Calu3 (cell line): Measurements from ENCODE around the gene LYRM9. TPM values are rescaled to one million over a fixed set of nuclear protein-coding genes. Genes with fewer than 3 reads are reported as not detected.

ENCODE experiments used
- BruUV-seq: library from RNA; stranded (reverse); fragments of 400-500 nt; replicated peaks from 2 replicates; lab custom pipeline; 2021; lab: Mats Ljungman, UMichigan
- CTCF ChIA-PET: fragments of 300-600 bp; sonication (Branson Sonifier 250); formaldehyde crosslinking; loops from one replicate; lab custom pipeline; 2022; ENCODE audit warnings: antibody characterized with exemption; lab: Charles Lee
- DNase-seq: peaks from one replicate; pipeline ENCODE4 v3.0.0; 2022
- H3K27ac Mint-ChIP-seq: one replicate; pipeline ENCODE4 v1.8.0; 2022; ENCODE audit warnings: mixed read lengths; ENCODE audit not compliant: unreplicated experiment
- H3K27me3 Mint-ChIP-seq: one replicate; pipeline ENCODE4 v1.8.0; 2022; ENCODE audit warnings: mixed read lengths; ENCODE audit not compliant: unreplicated experiment
- H3K36me3 Mint-ChIP-seq: one replicate; pipeline ENCODE4 v1.8.0; 2022; ENCODE audit warnings: mild to moderate bottlenecking, moderate library complexity, mixed read lengths; ENCODE audit not compliant: insufficient read depth, unreplicated experiment
- H3K4me1 Mint-ChIP-seq: one replicate; pipeline ENCODE4 v1.8.0; 2022; ENCODE audit warnings: mild to moderate bottlenecking, low read depth, mixed read lengths; ENCODE audit not compliant: unreplicated experiment
- H3K4me3 Mint-ChIP-seq: one replicate; pipeline ENCODE4 v1.8.0; 2022; ENCODE audit warnings: mild to moderate bottlenecking, low read depth, moderate library complexity, mixed read lengths; ENCODE audit not compliant: unreplicated experiment
- H3K9me3 Mint-ChIP-seq: one replicate; pipeline ENCODE4 v1.8.0; 2022; ENCODE audit warnings: low read depth, mixed read lengths; ENCODE audit not compliant: unreplicated experiment
- intact Hi-C: fragments of 100-400 bp; cut with micrococcal nuclease; formaldehyde crosslinking; loops from one replicate; pipeline ENCODE4 v1.10.0; 2022; ENCODE audit not compliant: unreplicated experiment
- total RNA-seq: library from RNA; stranded (reverse); gene quantifications from 2 replicates; pipeline ENCODE4 v1.2.3, GENCODE V29; 2022
- TF ChIP-seq, protein P1 (sequence below): fragments of 200-600 bp; IDR thresholded peaks from one replicate; pipeline ENCODE4 v1.8.0; 2022; ENCODE audit warnings: antibody characterized with exemption; ENCODE audit not compliant: unreplicated experiment

LYRM9 gene
- total RNA-seq, 1 experiment from 2014 or later: 1.7 TPM

DNA sequence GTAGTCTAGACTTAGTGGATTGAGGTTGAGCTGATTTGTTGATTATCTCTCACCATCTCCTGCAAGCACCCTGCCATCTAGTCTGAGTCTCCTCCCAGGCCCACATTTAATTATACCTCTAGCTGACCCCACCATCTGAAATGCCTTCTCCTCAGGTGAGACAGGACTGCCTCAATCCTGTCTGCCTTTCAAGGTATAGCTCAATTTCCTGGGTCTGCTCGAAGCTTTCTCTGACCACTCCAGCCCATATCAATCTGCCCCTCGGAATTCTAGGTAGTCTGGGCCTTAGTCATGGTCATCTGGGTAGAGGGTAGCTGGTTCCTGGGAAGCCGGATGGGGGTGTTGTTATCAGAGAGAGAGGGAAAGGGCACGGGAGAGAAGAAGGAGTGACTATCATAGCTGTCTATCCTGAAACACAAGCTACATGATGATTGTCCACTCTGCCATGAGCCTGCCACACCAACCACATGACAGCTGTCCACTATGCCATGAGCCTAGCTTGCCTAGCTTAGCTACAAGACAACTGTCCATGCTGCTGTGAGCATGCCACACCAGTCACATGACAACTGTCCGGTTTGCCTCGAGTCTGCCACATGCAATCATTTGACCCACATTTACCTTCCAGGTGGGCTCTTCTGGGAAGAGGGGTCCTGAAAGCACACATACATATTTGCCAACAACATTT is 34.4 kb downstream of the LYRM9 start:
- no peaks in the 10 kb centered on the region for H3K36me3 Mint-ChIP-seq
- no peaks in the 10 kb centered on the region for H3K4me1 Mint-ChIP-seq
- TF ChIP-seq, protein P1, sequence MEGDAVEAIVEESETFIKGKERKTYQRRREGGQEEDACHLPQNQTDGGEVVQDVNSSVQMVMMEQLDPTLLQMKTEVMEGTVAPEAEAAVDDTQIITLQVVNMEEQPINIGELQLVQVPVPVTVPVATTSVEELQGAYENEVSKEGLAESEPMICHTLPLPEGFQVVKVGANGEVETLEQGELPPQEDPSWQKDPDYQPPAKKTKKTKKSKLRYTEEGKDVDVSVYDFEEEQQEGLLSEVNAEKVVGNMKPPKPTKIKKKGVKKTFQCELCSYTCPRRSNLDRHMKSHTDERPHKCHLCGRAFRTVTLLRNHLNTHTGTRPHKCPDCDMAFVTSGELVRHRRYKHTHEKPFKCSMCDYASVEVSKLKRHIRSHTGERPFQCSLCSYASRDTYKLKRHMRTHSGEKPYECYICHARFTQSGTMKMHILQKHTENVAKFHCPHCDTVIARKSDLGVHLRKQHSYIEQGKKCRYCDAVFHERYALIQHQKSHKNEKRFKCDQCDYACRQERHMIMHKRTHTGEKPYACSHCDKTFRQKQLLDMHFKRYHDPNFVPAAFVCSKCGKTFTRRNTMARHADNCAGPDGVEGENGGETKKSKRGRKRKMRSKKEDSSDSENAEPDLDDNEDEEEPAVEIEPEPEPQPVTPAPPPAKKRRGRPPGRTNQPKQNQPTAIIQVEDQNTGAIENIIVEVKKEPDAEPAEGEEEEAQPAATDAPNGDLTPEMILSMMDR: no peak
- H3K9me3 Mint-ChIP-seq: peaks cover 2% of the 10 kb centered on the region
- CTCF ChIA-PET: no interaction called here
- H3K27ac Mint-ChIP-seq: no peak overlapping the region
- no peak for DNase-seq
- intact Hi-C loops: no loop called here
- H3K4me3 Mint-ChIP-seq: no peak overlapping the region
- peaks cover 93% of the 10 kb centered on the region for H3K27me3 Mint-ChIP-seq
- BruUV-seq: no TSS peak

DNA sequence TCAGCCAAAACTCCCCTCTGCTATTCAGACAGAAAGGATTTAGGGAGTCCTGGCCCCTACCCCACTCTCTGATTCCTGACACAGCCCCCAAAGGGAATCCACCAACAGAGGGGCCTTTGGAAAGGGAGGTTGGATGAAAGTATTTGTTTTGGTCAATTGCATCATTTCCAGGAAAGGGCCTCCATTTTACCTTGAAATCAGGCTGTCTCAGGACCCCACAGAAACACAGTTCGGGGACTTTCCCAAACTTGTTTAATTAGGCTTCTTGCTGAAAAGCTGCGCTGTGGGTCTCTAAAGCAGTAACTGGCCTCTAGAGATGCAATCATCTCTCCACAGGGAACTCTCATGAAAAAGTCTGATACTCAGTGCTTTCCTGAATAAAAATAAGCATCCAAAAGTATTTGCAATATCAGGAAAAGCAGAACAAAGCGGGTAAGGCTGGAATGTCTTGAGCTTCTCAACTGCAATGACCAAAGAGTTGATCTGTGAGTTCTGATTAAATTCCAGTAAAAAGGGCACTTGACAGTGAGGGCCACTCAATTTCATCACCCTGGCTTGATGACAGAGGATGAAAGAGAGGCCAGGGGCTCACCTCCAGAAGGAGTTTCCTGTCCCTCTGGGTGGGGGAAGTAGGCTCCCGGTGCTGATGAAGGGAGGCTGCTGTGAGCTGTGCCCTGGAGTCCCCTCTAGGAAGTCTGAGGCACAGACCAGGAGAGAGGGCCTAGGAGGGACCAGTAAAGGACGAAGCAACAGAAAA is 36.3 kb downstream of the LYRM9 start:
- peaks cover 2% of the 10 kb centered on the region for H3K9me3 Mint-ChIP-seq
- CTCF ChIA-PET: no interaction called here
- no peaks in the 10 kb centered on the region for H3K36me3 Mint-ChIP-seq
- DNase-seq: no peak
- peaks cover 93% of the 10 kb centered on the region for H3K27me3 Mint-ChIP-seq
- H3K4me1 Mint-ChIP-seq: no peaks in the 10 kb centered on the region
- intact Hi-C loops: no loop called here
- BruUV-seq: no TSS peak
- no peak overlapping the region for H3K4me3 Mint-ChIP-seq
- TF ChIP-seq, protein P1: no peak
- no peak overlapping the region for H3K27ac Mint-ChIP-seq

DNA sequence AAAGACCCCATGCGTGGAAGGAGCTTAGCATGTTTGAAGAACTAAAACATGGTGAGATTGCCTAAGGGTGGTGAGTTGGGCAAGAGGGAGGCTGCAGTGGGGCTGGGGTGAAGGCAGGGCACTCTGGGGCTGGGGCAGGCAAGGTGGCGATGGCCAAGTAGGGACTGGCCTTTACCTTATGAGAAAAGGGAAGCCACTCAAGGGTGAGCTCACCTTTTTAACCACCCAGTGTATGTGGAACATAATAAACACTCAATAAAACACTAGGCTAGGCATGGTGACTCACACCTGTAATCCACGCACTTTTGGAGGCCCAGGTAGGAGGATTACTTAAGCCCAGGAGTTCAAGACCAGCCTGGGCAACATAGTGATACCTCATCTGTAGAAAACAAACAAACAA is 37.7 kb downstream of the LYRM9 start:
- CTCF ChIA-PET: no interaction called here
- no TSS peak for BruUV-seq
- Mint-ChIP-seq H3K9me3 (peaks cover 2% of the 10 kb centered on the region), H3K27ac (no peak overlapping the region), H3K27me3 (peaks cover 83% of the 10 kb centered on the region), H3K4me3 (no peak overlapping the region), H3K4me1 (no peaks in the 10 kb centered on the region), H3K36me3 (no peaks in the 10 kb centered on the region)
- no peak for DNase-seq
- TF ChIP-seq, protein P1: no peak
- intact Hi-C loops: no loop called here

DNA sequence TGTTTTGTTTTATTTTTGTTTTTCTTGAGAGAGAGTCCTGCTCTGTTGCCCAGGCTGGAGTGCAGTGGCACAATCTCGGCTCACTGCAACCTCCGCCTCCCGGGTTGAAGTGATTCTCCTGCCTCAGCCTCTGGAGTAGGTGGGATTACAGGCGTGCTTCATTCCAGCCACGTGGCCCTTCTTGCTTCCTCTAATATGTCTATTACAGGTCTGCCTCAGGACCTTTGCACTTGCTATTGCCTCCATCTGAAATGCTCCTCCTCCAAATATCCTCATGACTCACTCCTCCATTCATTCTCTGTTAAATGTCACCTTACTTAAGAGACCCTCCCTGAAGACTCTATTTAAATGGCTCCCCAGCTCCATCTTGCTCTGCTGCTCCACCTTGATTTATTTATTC is 39.0 kb downstream of the LYRM9 start:
- H3K4me1 Mint-ChIP-seq: no peaks in the 10 kb centered on the region
- TF ChIP-seq, protein P1: no peak

More for the DNA sequence above, 39.0 kb downstream of the LYRM9 start:
- H3K27me3 Mint-ChIP-seq: peaks cover 74% of the 10 kb centered on the region
- peaks cover 2% of the 10 kb centered on the region for H3K9me3 Mint-ChIP-seq
- H3K27ac Mint-ChIP-seq: no peak overlapping the region
- H3K4me3 Mint-ChIP-seq: no peak overlapping the region
- intact Hi-C loops: no loop called here
- DNase-seq: no peak
- no TSS peak for BruUV-seq
- no peaks in the 10 kb centered on the region for H3K36me3 Mint-ChIP-seq
- CTCF ChIA-PET: no interaction called here
